HUES48 (cell line): ENCODE results near the gene PRPF8.

Source experiments
- H3K27ac ChIP-seq: one replicate; pipeline ENCODE4 v1.7.0; 2013; ENCODE audit warnings: low read depth, low read length, inconsistent platforms
- H3K27me3 ChIP-seq: 2 replicates; pipeline ENCODE4 v1.6.1; 2013; ENCODE audit warnings: mild to moderate bottlenecking, low read length; ENCODE audit not compliant: control insufficient read depth, insufficient read depth
- H3K36me3 ChIP-seq: 2 replicates; pipeline ENCODE4 v1.6.1; 2013; ENCODE audit warnings: low read length; ENCODE audit not compliant: control insufficient read depth, insufficient read depth
- H3K4me1 ChIP-seq: 2 replicates; pipeline ENCODE4 v1.6.1; 2013; ENCODE audit warnings: mild to moderate bottlenecking, low read length; ENCODE audit not compliant: control insufficient read depth, insufficient read depth
- H3K4me3 ChIP-seq: 2 replicates; pipeline ENCODE4 v1.5.1; 2013; ENCODE audit warnings: mild to moderate bottlenecking, low read depth, low read length
- H3K9ac ChIP-seq: 2 replicates; pipeline ENCODE4 v1.6.1; 2013; ENCODE audit warnings: mild to moderate bottlenecking, low read depth, low read length, moderate library complexity
- H3K9me3 ChIP-seq: 2 replicates; pipeline ENCODE4 v1.6.1; 2013; ENCODE audit warnings: low read length; ENCODE audit not compliant: control insufficient read depth, insufficient read depth

PRPF8 gene

DNA sequence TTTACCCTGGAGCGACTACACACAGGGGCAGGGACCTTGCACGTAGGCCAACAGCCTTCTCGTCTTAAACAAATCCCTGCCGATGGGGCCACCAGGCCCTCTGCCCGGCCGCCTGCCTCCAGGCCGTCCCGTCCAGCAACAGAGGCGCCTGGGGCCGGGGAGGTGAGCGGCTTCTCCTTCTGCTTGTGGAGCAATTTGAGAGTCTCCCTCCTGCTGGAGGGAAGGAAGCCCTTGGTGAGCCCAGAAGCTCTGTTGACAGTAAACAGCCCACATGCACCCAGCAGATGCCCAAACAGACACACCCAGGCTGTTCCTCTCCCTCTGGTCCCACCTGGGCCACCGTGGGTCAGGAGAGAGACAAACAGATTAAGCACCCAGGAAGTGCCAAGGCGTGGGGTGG, 64.2 kb downstream of the PRPF8 start:
- H3K36me3 ChIP-seq: 0 out of 2 replicates have a peak, but pooled peaks cover 7% of the 10 kb centered on the region
- no peak overlapping the region for H3K9ac ChIP-seq
- no peaks in the 10 kb centered on the region for H3K4me1 ChIP-seq
- H3K9me3 ChIP-seq: no peaks in the 10 kb centered on the region
- H3K27ac ChIP-seq: no peak overlapping the region
- H3K4me3 ChIP-seq: no peak overlapping the region
- H3K27me3 ChIP-seq: no peaks in the 10 kb centered on the region

DNA sequence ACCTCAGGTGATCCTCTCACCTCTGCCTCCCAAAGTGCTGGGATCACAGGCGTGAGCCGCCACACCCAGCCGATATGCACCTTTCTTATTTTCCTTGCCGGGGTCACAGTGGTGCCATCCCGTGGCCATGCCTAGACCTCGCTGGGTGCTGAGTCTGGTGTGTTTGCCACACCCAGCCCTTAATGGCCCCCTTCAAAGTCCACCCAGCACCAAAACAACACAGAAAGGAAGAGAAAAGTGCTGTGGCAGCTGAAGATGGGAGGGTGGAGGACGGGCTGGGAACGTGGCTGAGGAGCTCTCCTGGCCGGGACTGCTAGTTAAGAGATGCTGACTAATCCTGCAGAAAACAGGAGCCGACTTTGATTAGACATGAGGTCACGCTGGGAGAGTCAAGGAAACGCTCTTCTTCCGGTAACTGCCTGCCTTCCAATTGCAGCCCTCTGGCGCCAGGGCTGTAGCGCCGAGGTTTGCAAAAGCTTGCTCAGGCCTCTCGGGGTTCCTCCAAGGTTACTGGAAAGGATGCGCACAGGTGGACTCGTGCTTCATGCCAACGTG, 67.0 kb downstream of the PRPF8 start:
- Histone ChIP-seq H3K27me3 (no peaks in the 10 kb centered on the region), H3K27ac (no peak overlapping the region), H3K36me3 (peaks cover 8% of the 10 kb centered on the region; the same call in 1 of the 2 replicates), H3K4me1 (no peaks in the 10 kb centered on the region), H3K9ac (no peak overlapping the region), H3K9me3 (no peaks in the 10 kb centered on the region), H3K4me3 (no peak overlapping the region)

- Histone ChIP-seq H3K27me3 (no peaks in the 10 kb centered on the region), H3K4me3 (no peak overlapping the region), H3K27ac (no peak overlapping the region), H3K36me3 (peaks cover 8% of the 10 kb centered on the region; the same call in 1 of the 2 replicates), H3K4me1 (no peaks in the 10 kb centered on the region), H3K9me3 (no peaks in the 10 kb centered on the region), H3K9ac (no peak overlapping the region)
Observed at GRCh38 chr17:1616101-1616500, 68.6 kb downstream of the PRPF8 start.

- no peaks in the 10 kb centered on the region for H3K4me1 ChIP-seq
- no peaks in the 10 kb centered on the region for H3K9me3 ChIP-seq
- H3K36me3 ChIP-seq: peaks cover 8% of the 10 kb centered on the region; the same call in 1 of the 2 replicates
- no peaks in the 10 kb centered on the region for H3K27me3 ChIP-seq
- H3K9ac ChIP-seq: no peak overlapping the region
- no peak overlapping the region for H3K4me3 ChIP-seq
- H3K27ac ChIP-seq: no peak overlapping the region
Observed at GRCh38 chr17:1612400-1612799, 72.3 kb downstream of the PRPF8 start.

DNA sequence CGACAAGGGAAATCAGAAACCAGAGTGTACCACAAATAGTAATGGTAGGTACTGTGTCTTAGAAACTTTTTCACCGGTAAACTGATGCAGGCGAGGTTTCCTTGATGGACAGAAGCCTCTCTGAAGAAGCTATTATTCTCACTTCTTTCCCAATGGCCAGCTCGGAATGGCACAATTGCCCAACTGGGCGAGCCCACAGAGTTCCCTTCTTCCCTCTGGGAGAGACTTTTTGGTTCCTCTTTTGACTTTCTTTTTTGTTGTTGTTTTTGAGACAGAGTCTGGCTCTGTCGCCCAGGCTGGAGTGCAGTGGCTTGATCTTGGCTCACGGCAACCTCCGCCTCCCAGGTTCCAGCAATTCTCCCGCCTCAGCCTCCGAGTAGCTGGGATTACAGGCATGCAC, 73.0 kb downstream of the PRPF8 start:
- Histone ChIP-seq H3K36me3 (peaks cover 8% of the 10 kb centered on the region; the same call in 1 of the 2 replicates), H3K4me1 (no peaks in the 10 kb centered on the region), H3K27me3 (no peaks in the 10 kb centered on the region), H3K9me3 (no peaks in the 10 kb centered on the region), H3K4me3 (no peak overlapping the region), H3K9ac (no peak overlapping the region), H3K27ac (no peak overlapping the region)

GRCh38 chr17:1608676-1609075, 76.0 kb downstream of the PRPF8 start:
- Histone ChIP-seq H3K9ac (no peak overlapping the region), H3K36me3 (no peaks in the 10 kb centered on the region), H3K4me1 (peaks cover 3% of the 10 kb centered on the region; the same call in 1 of the 2 replicates), H3K9me3 (no peaks in the 10 kb centered on the region), H3K4me3 (no peak overlapping the region), H3K27me3 (no peaks in the 10 kb centered on the region), H3K27ac (no peak overlapping the region)

GRCh38 chr17:1607971-1608320, 76.7 kb downstream of the PRPF8 start:
- H3K9me3 ChIP-seq: no peaks in the 10 kb centered on the region
- H3K9ac ChIP-seq: no peak overlapping the region
- H3K4me3 ChIP-seq: no peak overlapping the region
- no peak overlapping the region for H3K27ac ChIP-seq
- H3K36me3 ChIP-seq: no peaks in the 10 kb centered on the region
- no peaks in the 10 kb centered on the region for H3K27me3 ChIP-seq
- peaks cover 3% of the 10 kb centered on the region; the same call in 1 of the 2 replicates for H3K4me1 ChIP-seq

GRCh38 chr17:1606352-1606985, 78.2 kb downstream of the PRPF8 start:
- Histone ChIP-seq H3K4me3 (no peak overlapping the region), H3K36me3 (no peaks in the 10 kb centered on the region)

GRCh38 chr17:1605681-1606351, 78.9 kb downstream of the PRPF8 start:
- Histone ChIP-seq H3K4me3 (no peak overlapping the region), H3K4me1 (peaks cover 3% of the 10 kb centered on the region; the same call in 1 of the 2 replicates), H3K36me3 (no peaks in the 10 kb centered on the region), H3K27ac (no peak overlapping the region), H3K9ac (no peak overlapping the region), H3K9me3 (no peaks in the 10 kb centered on the region), H3K27me3 (no peaks in the 10 kb centered on the region)

More at GRCh38 chr17:1606352-1606985, 78.2 kb downstream of the PRPF8 start:
- Histone ChIP-seq H3K27ac (no peak overlapping the region), H3K9ac (no peak overlapping the region), H3K27me3 (no peaks in the 10 kb centered on the region), H3K9me3 (no peaks in the 10 kb centered on the region), H3K4me1 (peaks cover 3% of the 10 kb centered on the region; the same call in 1 of the 2 replicates)

GRCh38 chr17:1604831-1605528, 79.7 kb downstream of the PRPF8 start:
- Histone ChIP-seq H3K4me3 (no peak overlapping the region), H3K9ac (no peak overlapping the region), H3K4me1 (peaks cover 3% of the 10 kb centered on the region; the same call in 1 of the 2 replicates), H3K9me3 (no peaks in the 10 kb centered on the region), H3K27me3 (no peaks in the 10 kb centered on the region), H3K36me3 (no peaks in the 10 kb centered on the region), H3K27ac (peak overlapping the region; percentile 17)

DNA sequence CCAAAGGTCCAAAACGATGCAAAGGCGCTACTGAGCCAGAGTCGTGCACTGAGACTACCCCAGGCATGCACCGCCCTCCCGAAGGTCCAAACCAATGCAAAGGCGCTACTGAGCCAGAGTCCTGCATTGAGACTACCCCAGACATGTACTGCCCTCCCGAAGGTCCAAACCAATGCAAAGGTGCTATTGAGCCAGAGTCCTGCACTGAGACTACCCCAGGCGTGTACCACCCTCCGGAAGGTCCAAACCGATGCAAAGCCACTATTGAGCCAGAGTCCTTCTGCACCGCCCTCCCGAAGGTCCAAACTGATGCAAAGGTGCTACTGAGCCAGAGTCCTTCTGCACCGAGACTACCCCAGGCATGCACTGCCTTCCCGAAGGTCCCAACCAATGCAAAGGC, 83.1 kb downstream of the PRPF8 start:
- H3K36me3 ChIP-seq: no peaks in the 10 kb centered on the region
- no peak overlapping the region for H3K27ac ChIP-seq
- H3K4me3 ChIP-seq: no peak overlapping the region
- H3K4me1 ChIP-seq: peaks cover 3% of the 10 kb centered on the region; the same call in 1 of the 2 replicates
- no peak overlapping the region for H3K9ac ChIP-seq
- no peaks in the 10 kb centered on the region for H3K9me3 ChIP-seq
- no peaks in the 10 kb centered on the region for H3K27me3 ChIP-seq
